Natural killer cell (primary cell): Measurements from ENCODE around the gene PRSS56. TPM values are rescaled to one million over a fixed set of nuclear protein-coding genes. Genes with fewer than 3 reads are reported as not detected.

Source experiments
- ATAC-seq, 3 donors: fragments of 150-1000 bp in 2 of 3; fragments of 200-7000 bp in 1 of 3; cut with Tn5 transposase; 1 replicate in 1 of 3; 2 replicates in 2 of 3; pipeline ENCODE4 v1.10.0; 2021; ENCODE audit warnings: mild to moderate bottlenecking in 2 of 3, moderate library complexity in 2 of 3
- DNase-seq, 2 donors: peaks; one replicate each; pipeline versions ENCODE4 v3.0.0 to v3.0.0-alpha.2; 2013 to 2021; ENCODE audit warnings: mixed read lengths in 1 of 2
- H3K27ac ChIP-seq: one replicate; pipeline ENCODE4 v1.5.1; 2013; ENCODE audit warnings: mild to moderate bottlenecking, low read length
- H3K27me3 ChIP-seq: one replicate; pipeline ENCODE4 v1.6.1; 2013; ENCODE audit warnings: low read length; ENCODE audit not compliant: control insufficient read depth, insufficient read depth
- H3K36me3 ChIP-seq: one replicate; pipeline ENCODE4 v1.6.1; 2013; ENCODE audit warnings: low read length; ENCODE audit not compliant: control insufficient read depth, insufficient read depth
- H3K4me1 ChIP-seq: one replicate; pipeline ENCODE4 v1.6.1; 2013; ENCODE audit warnings: low read length; ENCODE audit not compliant: control insufficient read depth, insufficient read depth
- H3K4me3 ChIP-seq: one replicate; pipeline ENCODE4 v1.5.1; 2013; ENCODE audit warnings: low read length
- H3K9me3 ChIP-seq: one replicate; pipeline ENCODE4 v1.6.1; 2013; ENCODE audit warnings: low read length; ENCODE audit not compliant: control insufficient read depth, insufficient read depth
- H3K27ac Mint-ChIP-seq, 2 donors: one replicate each; pipeline ENCODE4 v1.8.0; 2022; ENCODE audit warnings: mild to moderate bottlenecking in 2 of 2, mixed read lengths in 2 of 2, moderate library complexity in 1 of 2
- H3K27me3 Mint-ChIP-seq, 2 donors: one replicate each; pipeline ENCODE4 v1.8.0; 2022; ENCODE audit warnings: low read depth in 2 of 2, mixed read lengths in 2 of 2
- H3K36me3 Mint-ChIP-seq: one replicate; pipeline ENCODE4 v1.8.0; 2022; ENCODE audit warnings: mixed read lengths
- H3K4me1 Mint-ChIP-seq, 2 donors: one replicate each; pipeline ENCODE4 v1.8.0; 2022; ENCODE audit warnings: mixed read lengths in 2 of 2
- H3K4me3 Mint-ChIP-seq: one replicate; pipeline ENCODE4 v1.8.0; 2022; ENCODE audit warnings: mild to moderate bottlenecking, moderate library complexity, mixed read lengths
- H3K9me3 Mint-ChIP-seq, 2 donors: one replicate each; pipeline ENCODE4 v1.8.0; 2022; ENCODE audit warnings: mixed read lengths in 2 of 2
- WGBS: methylation state at CpG from one replicate; pipeline ENCODE4 v1.1.7; 2013; ENCODE audit warnings: missing lambda C conversion rate; ENCODE audit not compliant: insufficient coverage; 5-methylcytosine and 5-hydroxymethylcytosine counted together
- intact Hi-C: fragments of 100-400 bp; cut with micrococcal nuclease; formaldehyde crosslinking; loops from one replicate; pipeline ENCODE4 v1.14.2; 2022
- total RNA-seq, 4 donors: library from RNA; stranded (reverse); fragments of 120-200 nt in 1 of 4; gene quantifications; one replicate each; pipeline versions ENCODE4 v1.2.3 to v1.2.4, GENCODE V29; 2013 to 2022
- TF ChIP-seq, protein P1 (sequence below): fragments of 200-600 bp; IDR thresholded peaks from one replicate; pipeline ENCODE4 v1.8.0; 2022; ENCODE audit warnings: antibody characterized with exemption

Gene PRSS56
- total RNA-seq, 3 donors from 2014 or later (not counting 1 experiment from before 2014, with no cell fraction given): not detected

DNA sequence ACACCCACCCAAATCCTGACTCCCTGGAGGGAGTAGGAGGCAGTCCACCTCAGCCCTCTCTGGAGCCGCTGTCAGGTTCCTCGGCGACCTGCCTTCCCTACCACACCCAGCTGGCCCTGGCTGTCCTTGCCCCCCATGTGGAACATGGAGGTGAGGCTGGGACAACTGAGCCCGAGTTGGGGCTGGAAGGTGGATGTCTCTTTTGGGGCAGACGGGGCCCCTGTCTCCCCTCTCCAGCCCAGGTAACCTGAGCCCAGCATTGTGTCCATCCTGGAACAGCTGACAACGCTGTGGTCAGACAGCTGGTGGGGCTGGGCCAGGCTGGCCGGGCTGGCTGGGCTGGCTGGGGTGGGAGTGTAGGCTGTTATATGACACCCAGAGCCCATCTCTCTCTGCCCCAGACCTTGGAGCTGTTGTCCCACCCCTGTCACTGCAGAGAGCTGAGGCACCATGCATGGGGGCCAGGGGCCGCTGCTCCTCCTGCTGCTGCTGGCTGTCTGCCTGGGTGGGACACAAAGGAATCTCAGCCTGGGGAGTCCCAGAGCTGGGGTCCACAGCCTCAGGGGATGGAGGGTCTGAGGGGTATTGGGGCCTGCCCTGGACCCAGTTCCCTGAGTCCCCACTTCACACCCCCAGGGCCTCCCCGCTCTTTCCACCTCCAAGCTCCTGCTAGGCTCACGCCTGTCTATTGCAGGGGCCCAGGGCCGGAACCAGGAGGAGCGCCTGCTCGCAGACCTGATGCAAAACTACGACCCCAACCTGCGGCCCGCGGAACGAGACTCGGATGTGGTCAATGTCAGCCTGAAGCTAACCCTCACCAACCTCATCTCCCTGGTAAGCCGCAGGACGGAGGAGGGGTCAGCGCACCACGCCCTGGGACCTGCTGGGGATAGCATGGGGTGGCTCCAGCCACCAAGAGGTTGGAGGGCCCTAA, 19.4 kb downstream of the PRSS56 start, which contains the start of gene CHRNG:
TSS of gene CHRNG (plus strand) at position 395 of the 934 bp plus-strand sequence. CDS start at position 451, 56 bp downstream.
- Histone ChIP-seq H3K36me3 (no peaks in the 10 kb centered on the region), H3K27ac (no peak within 1 kb of the TSS), H3K27me3 (peaks cover 3% of the 10 kb centered on the region), H3K4me3 (no peak within 1 kb of the TSS), H3K9me3 (peaks cover 4% of the 10 kb centered on the region), H3K4me1 (peaks cover 13% of the 10 kb centered on the region)
- DNase-seq (no peak), ATAC-seq (no peak)
- H3K27ac Mint-ChIP-seq: no peak within 1 kb of the TSS
- H3K9me3 Mint-ChIP-seq: no peaks in the 10 kb centered on the region
- peaks cover 0 to 8% of the 10 kb centered on the region in 2 donors for H3K4me1 Mint-ChIP-seq
- no peaks in the 10 kb centered on the region for H3K36me3 Mint-ChIP-seq
- WGBS: 63% methylated on average over 19 of the region's 23 CpGs
- H3K27me3 Mint-ChIP-seq: peaks cover 0 to 18% of the 10 kb centered on the region in 2 donors
- no peak within 1 kb of the TSS for H3K4me3 Mint-ChIP-seq
- TF ChIP-seq, protein P1, sequence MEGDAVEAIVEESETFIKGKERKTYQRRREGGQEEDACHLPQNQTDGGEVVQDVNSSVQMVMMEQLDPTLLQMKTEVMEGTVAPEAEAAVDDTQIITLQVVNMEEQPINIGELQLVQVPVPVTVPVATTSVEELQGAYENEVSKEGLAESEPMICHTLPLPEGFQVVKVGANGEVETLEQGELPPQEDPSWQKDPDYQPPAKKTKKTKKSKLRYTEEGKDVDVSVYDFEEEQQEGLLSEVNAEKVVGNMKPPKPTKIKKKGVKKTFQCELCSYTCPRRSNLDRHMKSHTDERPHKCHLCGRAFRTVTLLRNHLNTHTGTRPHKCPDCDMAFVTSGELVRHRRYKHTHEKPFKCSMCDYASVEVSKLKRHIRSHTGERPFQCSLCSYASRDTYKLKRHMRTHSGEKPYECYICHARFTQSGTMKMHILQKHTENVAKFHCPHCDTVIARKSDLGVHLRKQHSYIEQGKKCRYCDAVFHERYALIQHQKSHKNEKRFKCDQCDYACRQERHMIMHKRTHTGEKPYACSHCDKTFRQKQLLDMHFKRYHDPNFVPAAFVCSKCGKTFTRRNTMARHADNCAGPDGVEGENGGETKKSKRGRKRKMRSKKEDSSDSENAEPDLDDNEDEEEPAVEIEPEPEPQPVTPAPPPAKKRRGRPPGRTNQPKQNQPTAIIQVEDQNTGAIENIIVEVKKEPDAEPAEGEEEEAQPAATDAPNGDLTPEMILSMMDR: no peak
- intact Hi-C loops: no loop called here

- TF ChIP-seq, protein P1: no peak
- peaks cover 4% of the 10 kb centered on the region for H3K9me3 ChIP-seq
- peaks cover 0 to 18% of the 10 kb centered on the region in 2 donors for H3K27me3 Mint-ChIP-seq
- 91% methylated on average over 17 of the region's 17 CpGs for WGBS
- H3K9me3 Mint-ChIP-seq: no peaks in the 10 kb centered on the region
- H3K4me3 Mint-ChIP-seq: no peak overlapping the region
- peaks cover 0 to 13% of the 10 kb centered on the region in 2 donors for H3K4me1 Mint-ChIP-seq
- H3K4me3 ChIP-seq: no peak overlapping the region
- DNase-seq (no peak), ATAC-seq (no peak)
- intact Hi-C loops: no loop called here
- H3K27ac ChIP-seq: no peak overlapping the region
- H3K27ac Mint-ChIP-seq: no peak overlapping the region
- no peaks in the 10 kb centered on the region for H3K36me3 ChIP-seq
- H3K4me1 ChIP-seq: peaks cover 13% of the 10 kb centered on the region
- peaks cover 3% of the 10 kb centered on the region for H3K27me3 ChIP-seq
- H3K36me3 Mint-ChIP-seq: no peaks in the 10 kb centered on the region
Observed at GRCh38 chr2:232540441-232541041, 20.4 kb downstream of the PRSS56 start.

DNA sequence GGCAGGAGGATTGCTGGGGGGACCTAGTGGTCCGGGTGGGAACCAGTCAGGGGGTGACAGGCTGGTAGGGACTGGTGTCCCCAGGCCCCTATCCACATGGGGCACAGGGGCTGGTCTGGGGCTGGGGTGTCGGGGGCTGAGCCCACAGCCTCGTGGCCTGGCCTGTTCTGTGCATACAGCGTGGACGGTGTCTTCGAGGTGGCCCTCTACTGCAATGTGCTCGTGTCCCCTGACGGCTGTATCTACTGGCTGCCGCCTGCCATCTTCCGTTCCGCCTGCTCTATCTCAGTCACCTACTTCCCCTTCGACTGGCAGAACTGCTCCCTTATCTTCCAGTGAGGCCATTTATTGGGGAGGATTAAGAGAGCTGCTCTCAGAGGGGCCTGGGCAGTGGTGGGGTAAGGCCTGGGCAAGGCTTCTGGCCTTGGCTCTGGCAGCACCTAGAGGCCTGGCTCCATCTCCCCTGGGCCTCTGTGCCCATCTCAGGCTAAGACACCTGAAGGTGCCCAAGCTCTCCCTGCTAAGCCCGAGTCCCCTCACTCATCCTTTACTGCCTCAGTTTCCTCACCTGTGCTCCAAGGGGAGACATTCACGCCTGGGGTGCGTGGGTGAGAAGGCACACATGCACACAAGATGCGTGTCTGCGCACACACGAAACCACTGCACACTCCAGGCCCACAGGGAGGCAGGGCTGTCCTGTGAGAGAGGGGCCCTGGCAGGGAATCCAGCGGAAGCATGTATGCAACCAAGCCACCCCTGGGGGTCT, 21.2 kb downstream of the PRSS56 start:
- Histone ChIP-seq H3K36me3 (no peaks in the 10 kb centered on the region), H3K27me3 (no peaks in the 10 kb centered on the region), H3K4me3 (no peak overlapping the region), H3K4me1 (peaks cover 13% of the 10 kb centered on the region), H3K9me3 (peaks cover 2% of the 10 kb centered on the region), H3K27ac (no peak overlapping the region)
- no peak for DNase-seq
- H3K36me3 Mint-ChIP-seq: no peaks in the 10 kb centered on the region
- ATAC-seq: no peak
- peaks cover 0 to 18% of the 10 kb centered on the region in 2 donors for H3K27me3 Mint-ChIP-seq
- TF ChIP-seq, protein P1: no peak
- no peak overlapping the region for H3K27ac Mint-ChIP-seq
- intact Hi-C loops: no loop called here
- WGBS: 65% methylated on average over 18 of the region's 19 CpGs
- H3K4me3 Mint-ChIP-seq: no peak overlapping the region
- no peaks in the 10 kb centered on the region for H3K9me3 Mint-ChIP-seq
- peaks cover under 1 to 13% of the 10 kb centered on the region in 2 donors for H3K4me1 Mint-ChIP-seq
